Subcutaneous adipose tissue (tissue), 4 donors: ENCODE data around the gene SMG1. TPM values are rescaled to one million over a fixed set of nuclear protein-coding genes. Genes with fewer than 3 reads are reported as not detected.

Source experiments
- CTCF ChIP-seq: fragments of 450-650 bp; IDR thresholded peaks from one replicate; pipeline ENCODE4 v1.5.1; 2016; ENCODE audit warnings: low read depth, mild to moderate bottlenecking, control low read depth, antibody characterized with exemption, moderate library complexity
- total RNA-seq, 4 donors: library from RNA; depleted of rRNA; stranded (reverse); fragments of >200 nt; gene quantifications; one replicate each; pipeline ENCODE4 v1.1.0, GENCODE V29; 2016

SMG1 gene
- total RNA-seq, 4 donors from 2014 or later, result 109 to 128 (median 117) TPM

GRCh38 chr16:18855196-18855595, 71.0 kb downstream of the SMG1 start:
- no peak for TF ChIP-seq CTCF

- no peak for TF ChIP-seq CTCF
Measured at GRCh38 chr16:18853694-18854093, 72.5 kb downstream of the SMG1 start.

GRCh38 chr16:18852647-18853046, 73.6 kb downstream of the SMG1 start:
- no peak for TF ChIP-seq CTCF

GRCh38 chr16:18846416-18846815, 79.8 kb downstream of the SMG1 start:
- no peak for TF ChIP-seq CTCF

GRCh38 chr16:18842565-18842964, 83.6 kb downstream of the SMG1 start:
- no peak for TF ChIP-seq CTCF

GRCh38 chr16:18841833-18842525, 84.2 kb downstream of the SMG1 start:
- no peak for TF ChIP-seq CTCF

- TF ChIP-seq CTCF, result no peak
Measured at GRCh38 chr16:18839555-18839954, 86.7 kb downstream of the SMG1 start.
